Parathyroid adenoma (tissue), 2 donors: ENCODE measurements around the gene CDH13.

ENCODE experiments used
- H2AFZ ChIP-seq: fragments of 300-600 bp; sonication (generic); one replicate; pipeline ENCODE4 v1.7.0; 2017; ENCODE audit warnings: antibody characterized with exemption, mild to moderate bottlenecking
- H3K27ac ChIP-seq: fragments of 300-600 bp; sonication (generic); one replicate; pipeline ENCODE4 v1.7.0; 2017
- H3K27me3 ChIP-seq: fragments of 300-600 bp; sonication (generic); one replicate; pipeline ENCODE4 v1.7.0; 2017; ENCODE audit warnings: low read length; ENCODE audit not compliant: control insufficient read depth, insufficient read depth
- H3K36me3 ChIP-seq: fragments of 300-600 bp; sonication (generic); one replicate; pipeline ENCODE4 v1.7.0; 2017; ENCODE audit warnings: low read length; ENCODE audit not compliant: control insufficient read depth, insufficient read depth
- H3K4me1 ChIP-seq: fragments of 300-600 bp; sonication (generic); one replicate; pipeline ENCODE4 v1.7.0; 2017; ENCODE audit warnings: control low read depth
- H3K4me2 ChIP-seq: fragments of 300-600 bp; sonication (generic); one replicate; pipeline ENCODE4 v1.7.0; 2017; ENCODE audit warnings: low read length
- H3K4me3 ChIP-seq: fragments of 300-600 bp; sonication (generic); one replicate; pipeline ENCODE4 v1.7.0; 2017; ENCODE audit warnings: low read depth, low read length
- H3K79me2 ChIP-seq: fragments of 300-600 bp; sonication (generic); one replicate; pipeline ENCODE4 v1.7.0; 2017; ENCODE audit warnings: control low read depth
- H3K9ac ChIP-seq: fragments of 300-600 bp; sonication (generic); one replicate; pipeline ENCODE4 v1.7.0; 2017; ENCODE audit warnings: mild to moderate bottlenecking
- H3K9me3 ChIP-seq: fragments of 300-600 bp; sonication (generic); one replicate; pipeline ENCODE4 v1.7.0; 2017; ENCODE audit warnings: low read length; ENCODE audit not compliant: control insufficient read depth
- TF ChIP-seq, protein P1 (sequence below): fragments of 300-600 bp; sonication (generic); IDR thresholded peaks from one replicate; pipeline ENCODE4 v1.7.0; 2017; ENCODE audit warnings: antibody characterized with exemption, mild to moderate bottlenecking
- donor health status: primary hyperparathyroidism.

Gene CDH13

DNA sequence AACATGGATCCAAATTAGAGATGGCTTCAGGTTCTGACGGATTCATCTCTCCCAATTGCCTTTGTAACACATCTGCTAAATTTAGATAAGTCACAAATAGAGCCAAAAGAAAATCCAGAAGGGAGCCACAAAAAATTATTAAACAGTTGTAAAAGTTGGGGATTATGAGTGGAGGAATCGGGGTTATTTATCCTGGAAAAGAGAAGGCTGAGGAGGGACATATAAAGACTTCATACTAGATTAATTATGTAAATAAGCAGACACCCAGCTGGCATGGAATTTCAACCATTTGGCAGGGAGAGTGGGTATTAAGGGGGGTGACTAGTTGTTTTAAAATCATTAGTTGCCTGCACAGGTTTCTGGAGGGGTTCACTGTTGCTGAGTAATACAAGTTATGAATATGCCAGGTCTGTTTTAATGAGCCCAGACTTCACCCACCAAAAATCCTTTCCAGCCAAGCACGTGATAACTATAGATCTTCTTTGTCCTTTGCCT lies 89.6 kb downstream of the CDH13 start:
- H3K9me3 ChIP-seq = no peaks in the 10 kb centered on the region
- H3K4me2 ChIP-seq = no peak overlapping the region
- no peak overlapping the region for H3K9ac ChIP-seq
- no peak overlapping the region for H2AFZ ChIP-seq
- TF ChIP-seq, protein P1, sequence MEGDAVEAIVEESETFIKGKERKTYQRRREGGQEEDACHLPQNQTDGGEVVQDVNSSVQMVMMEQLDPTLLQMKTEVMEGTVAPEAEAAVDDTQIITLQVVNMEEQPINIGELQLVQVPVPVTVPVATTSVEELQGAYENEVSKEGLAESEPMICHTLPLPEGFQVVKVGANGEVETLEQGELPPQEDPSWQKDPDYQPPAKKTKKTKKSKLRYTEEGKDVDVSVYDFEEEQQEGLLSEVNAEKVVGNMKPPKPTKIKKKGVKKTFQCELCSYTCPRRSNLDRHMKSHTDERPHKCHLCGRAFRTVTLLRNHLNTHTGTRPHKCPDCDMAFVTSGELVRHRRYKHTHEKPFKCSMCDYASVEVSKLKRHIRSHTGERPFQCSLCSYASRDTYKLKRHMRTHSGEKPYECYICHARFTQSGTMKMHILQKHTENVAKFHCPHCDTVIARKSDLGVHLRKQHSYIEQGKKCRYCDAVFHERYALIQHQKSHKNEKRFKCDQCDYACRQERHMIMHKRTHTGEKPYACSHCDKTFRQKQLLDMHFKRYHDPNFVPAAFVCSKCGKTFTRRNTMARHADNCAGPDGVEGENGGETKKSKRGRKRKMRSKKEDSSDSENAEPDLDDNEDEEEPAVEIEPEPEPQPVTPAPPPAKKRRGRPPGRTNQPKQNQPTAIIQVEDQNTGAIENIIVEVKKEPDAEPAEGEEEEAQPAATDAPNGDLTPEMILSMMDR = no peak
- no peaks in the 10 kb centered on the region for H3K79me2 ChIP-seq
- no peak overlapping the region for H3K27ac ChIP-seq
- H3K4me3 ChIP-seq = no peak overlapping the region
- no peaks in the 10 kb centered on the region for H3K4me1 ChIP-seq
- H3K27me3 ChIP-seq = no peaks in the 10 kb centered on the region
- H3K36me3 ChIP-seq = no peaks in the 10 kb centered on the region

DNA sequence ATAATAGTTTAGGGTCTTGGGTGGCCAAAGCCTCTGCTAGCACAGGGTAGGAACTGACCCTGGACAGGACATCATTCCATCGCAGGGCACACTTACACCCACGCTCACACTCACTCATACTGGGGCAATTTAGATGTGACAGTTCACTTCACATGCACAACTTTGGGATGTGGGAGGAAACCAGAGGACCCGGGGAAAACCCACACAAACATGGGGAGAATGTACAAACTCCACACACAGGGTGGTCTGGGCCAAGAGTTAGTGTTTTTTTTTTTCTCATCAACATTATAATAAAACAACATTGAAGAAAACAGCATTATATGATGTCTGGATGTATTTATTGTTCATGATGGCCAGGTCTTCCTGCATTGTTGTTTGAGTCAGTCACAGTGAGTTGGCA lies 93.6 kb downstream of the CDH13 start:
- Histone ChIP-seq H2AFZ (no peak overlapping the region), H3K9me3 (no peaks in the 10 kb centered on the region), H3K4me1 (no peaks in the 10 kb centered on the region), H3K27me3 (no peaks in the 10 kb centered on the region), H3K4me3 (no peak overlapping the region), H3K9ac (no peak overlapping the region), H3K79me2 (no peaks in the 10 kb centered on the region), H3K27ac (no peak overlapping the region), H3K4me2 (no peak overlapping the region), H3K36me3 (no peaks in the 10 kb centered on the region)
- TF ChIP-seq, protein P1 = no peak

DNA sequence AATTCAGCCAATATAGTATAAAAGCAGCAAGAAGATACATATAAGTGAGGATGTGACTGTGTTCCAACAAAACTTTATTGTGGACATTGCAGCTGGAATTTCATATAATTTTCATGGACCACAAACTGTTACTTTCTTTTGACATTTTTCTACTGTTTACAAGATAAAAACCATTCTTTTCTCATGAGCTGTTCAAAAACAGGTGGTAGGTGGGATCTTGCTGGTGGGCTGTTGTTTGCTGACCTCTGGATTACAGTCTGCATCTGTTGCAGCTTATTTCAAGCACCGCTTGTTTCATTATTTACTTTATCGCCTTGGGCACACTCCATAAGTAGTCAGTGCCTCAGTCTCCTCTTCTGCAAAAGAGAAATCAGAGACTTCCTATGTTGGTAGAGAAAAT lies 99.5 kb downstream of the CDH13 start:
- Histone ChIP-seq H3K4me3 (no peak overlapping the region), H3K79me2 (no peaks in the 10 kb centered on the region), H3K4me2 (no peak overlapping the region), H3K9ac (no peak overlapping the region), H3K4me1 (no peaks in the 10 kb centered on the region), H3K36me3 (no peaks in the 10 kb centered on the region), H3K27ac (no peak overlapping the region), H3K27me3 (no peaks in the 10 kb centered on the region), H2AFZ (no peak overlapping the region), H3K9me3 (no peaks in the 10 kb centered on the region)
- TF ChIP-seq, protein P1 = no peak

DNA sequence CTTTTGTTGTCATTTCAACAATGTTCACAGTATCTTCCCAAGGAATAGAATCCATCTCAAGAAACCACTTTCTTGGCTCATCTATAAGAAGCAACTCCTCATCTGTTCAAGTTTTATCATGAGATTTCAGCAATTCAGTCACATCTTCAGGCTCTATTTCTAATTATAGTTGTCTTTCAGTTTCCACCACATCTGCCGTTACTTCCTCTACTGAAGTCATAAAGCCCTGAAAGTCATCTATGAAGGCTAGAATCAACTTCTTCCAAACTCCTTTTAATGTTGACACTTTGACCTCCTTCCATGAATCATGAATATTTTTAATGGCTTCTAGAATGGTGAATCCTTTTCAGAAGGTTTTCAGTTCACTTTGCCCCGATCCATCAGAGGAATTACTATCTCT lies 102.1 kb downstream of the CDH13 start:
- Histone ChIP-seq H3K27me3 (no peaks in the 10 kb centered on the region), H3K9ac (no peak overlapping the region), H2AFZ (no peak overlapping the region), H3K27ac (no peak overlapping the region), H3K79me2 (no peaks in the 10 kb centered on the region), H3K4me3 (no peak overlapping the region), H3K4me2 (no peak overlapping the region), H3K36me3 (no peaks in the 10 kb centered on the region), H3K4me1 (no peaks in the 10 kb centered on the region), H3K9me3 (no peaks in the 10 kb centered on the region)
- TF ChIP-seq, protein P1 = no peak

DNA sequence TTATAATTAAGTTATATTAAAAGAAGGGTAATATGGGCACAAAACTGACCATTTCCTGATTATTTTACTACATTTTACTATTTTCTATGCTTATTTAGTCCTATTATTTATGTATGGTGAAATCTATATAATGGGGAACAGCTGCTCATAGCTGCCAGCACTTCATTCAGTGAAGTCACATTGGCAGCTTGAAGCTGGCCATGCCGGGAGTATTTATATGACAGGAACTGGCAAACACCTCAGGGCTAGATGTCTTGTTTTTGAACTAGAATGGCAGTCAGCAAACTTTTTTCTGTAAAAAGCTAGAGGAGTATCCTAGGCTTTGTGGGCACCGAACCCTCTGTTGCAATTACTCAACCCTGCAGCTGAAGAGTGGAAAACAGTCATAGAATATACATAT lies 104.1 kb downstream of the CDH13 start:
- Histone ChIP-seq H3K4me1 (no peaks in the 10 kb centered on the region), H2AFZ (no peak overlapping the region), H3K9ac (no peak overlapping the region), H3K4me2 (no peak overlapping the region), H3K27ac (no peak overlapping the region), H3K4me3 (no peak overlapping the region), H3K36me3 (no peaks in the 10 kb centered on the region), H3K27me3 (no peaks in the 10 kb centered on the region), H3K9me3 (no peaks in the 10 kb centered on the region), H3K79me2 (no peaks in the 10 kb centered on the region)
- TF ChIP-seq, protein P1 = no peak
